IPS-20b (cell line): ENCODE measurements around the gene PPP2R2B.

ENCODE experiments used
- H3K27ac ChIP-seq: one replicate; pipeline ENCODE4 v1.5.1; 2013; ENCODE audit warnings: low read length
- H3K27me3 ChIP-seq: 2 replicates; pipeline ENCODE4 v1.6.1; 2013; ENCODE audit warnings: mild to moderate bottlenecking, low read length, inconsistent platforms; ENCODE audit not compliant: insufficient read depth
- H3K36me3 ChIP-seq: 2 replicates; pipeline ENCODE4 v1.6.1; 2013; ENCODE audit warnings: low read depth, mild to moderate bottlenecking, inconsistent platforms, low read length, moderate library complexity; ENCODE audit not compliant: insufficient read depth
- H3K4me1 ChIP-seq: 2 replicates; pipeline ENCODE4 v1.6.1; 2013; ENCODE audit warnings: mild to moderate bottlenecking, control low read depth, inconsistent platforms, low read length, moderate library complexity; ENCODE audit not compliant: insufficient read depth
- H3K4me3 ChIP-seq: 2 replicates; pipeline ENCODE4 v1.5.1; 2013; ENCODE audit warnings: mild to moderate bottlenecking, low read length, inconsistent platforms
- H3K9ac ChIP-seq: 2 replicates; pipeline ENCODE4 v1.6.1; 2013; ENCODE audit warnings: low read depth, mild to moderate bottlenecking, inconsistent platforms, low read length, moderate library complexity
- H3K9me3 ChIP-seq: 2 replicates; pipeline ENCODE4 v1.6.1; 2013; ENCODE audit warnings: mild to moderate bottlenecking, low read depth, low read length, inconsistent platforms; ENCODE audit not compliant: insufficient read depth

Gene PPP2R2B

DNA sequence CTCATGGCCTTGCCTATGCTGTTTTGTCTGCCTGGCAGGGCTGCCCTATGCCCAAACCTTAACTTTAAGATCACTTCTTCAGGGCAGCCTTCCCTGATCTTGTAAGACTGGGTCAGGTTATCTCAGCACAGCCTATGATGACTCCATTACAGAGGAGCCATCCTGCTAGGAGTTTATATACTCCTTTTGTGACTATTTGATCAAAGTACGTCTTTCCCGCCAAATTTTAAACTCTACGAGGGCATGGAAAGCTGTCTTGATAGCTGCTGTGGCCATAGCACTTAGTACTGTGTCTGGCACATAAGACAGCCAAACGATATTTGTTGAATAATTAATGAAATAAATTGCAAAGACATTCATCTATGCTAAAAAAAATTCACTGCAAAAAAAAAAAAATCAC is 60.6 kb downstream of the PPP2R2B start:
- peaks cover 39% of the 10 kb centered on the region for H3K4me1 ChIP-seq
- no peak overlapping the region for H3K27ac ChIP-seq
- no peaks in the 10 kb centered on the region for H3K9me3 ChIP-seq
- no peaks in the 10 kb centered on the region for H3K27me3 ChIP-seq
- H3K36me3 ChIP-seq: no peaks in the 10 kb centered on the region
- H3K9ac ChIP-seq: no peak overlapping the region
- no peak overlapping the region for H3K4me3 ChIP-seq

DNA sequence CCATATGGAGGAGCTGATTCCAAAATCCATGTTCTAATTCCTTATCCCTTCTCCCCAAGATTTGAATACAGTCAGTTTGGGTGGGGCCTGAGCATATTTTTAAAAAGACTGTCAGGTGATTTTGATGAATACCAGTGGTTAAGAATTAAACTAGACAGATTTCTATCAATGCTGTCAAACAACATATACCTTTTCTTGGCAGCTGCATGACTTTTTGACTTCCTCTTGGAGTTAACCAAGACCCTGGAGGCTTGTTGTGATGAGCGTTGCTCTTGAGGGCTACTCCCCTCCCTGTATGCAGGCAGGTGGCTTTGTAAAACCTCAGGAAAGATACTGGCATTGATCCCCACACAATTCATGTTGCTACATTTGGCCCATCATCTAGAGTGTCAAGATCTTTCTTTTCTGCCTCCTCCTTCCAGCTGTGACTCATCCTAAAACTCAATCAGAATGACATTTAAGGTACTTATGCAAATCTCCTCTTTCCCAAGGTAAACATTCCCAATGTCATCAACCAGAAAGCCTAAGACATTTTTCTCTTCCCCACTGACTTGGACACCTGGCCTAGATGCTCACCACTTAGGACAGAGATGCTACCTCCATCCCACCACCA is 61.7 kb downstream of the PPP2R2B start:
- Histone ChIP-seq H3K4me1 (peaks cover 39% of the 10 kb centered on the region), H3K27me3 (no peaks in the 10 kb centered on the region), H3K9me3 (no peaks in the 10 kb centered on the region), H3K36me3 (no peaks in the 10 kb centered on the region), H3K27ac (no peak overlapping the region), H3K9ac (no peak overlapping the region), H3K4me3 (peak overlapping the region; percentile 9; the same call in 1 of the 2 replicates)

DNA sequence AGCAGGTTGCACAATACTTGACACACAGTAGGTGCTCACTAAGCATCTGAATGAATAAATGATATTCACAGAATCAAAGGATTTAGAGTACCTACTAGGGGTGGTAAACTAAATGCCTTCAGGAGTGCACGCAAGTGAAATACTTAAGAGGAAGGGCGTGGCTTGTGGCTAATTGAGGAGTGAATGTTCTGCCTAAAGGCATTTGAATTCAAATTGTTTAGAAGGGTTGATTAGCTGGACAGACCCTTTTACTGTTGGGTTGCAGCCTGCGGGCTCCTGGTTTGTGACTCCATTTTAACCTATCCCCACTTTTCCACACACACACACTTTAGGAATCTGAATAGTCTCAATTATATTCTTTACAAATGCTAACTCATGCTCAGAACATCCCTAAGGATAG is 63.1 kb downstream of the PPP2R2B start:
- Histone ChIP-seq H3K4me1 (peaks cover 39% of the 10 kb centered on the region), H3K27me3 (no peaks in the 10 kb centered on the region), H3K4me3 (no peak overlapping the region), H3K27ac (no peak overlapping the region), H3K9ac (no peak overlapping the region), H3K9me3 (no peaks in the 10 kb centered on the region), H3K36me3 (no peaks in the 10 kb centered on the region)

DNA sequence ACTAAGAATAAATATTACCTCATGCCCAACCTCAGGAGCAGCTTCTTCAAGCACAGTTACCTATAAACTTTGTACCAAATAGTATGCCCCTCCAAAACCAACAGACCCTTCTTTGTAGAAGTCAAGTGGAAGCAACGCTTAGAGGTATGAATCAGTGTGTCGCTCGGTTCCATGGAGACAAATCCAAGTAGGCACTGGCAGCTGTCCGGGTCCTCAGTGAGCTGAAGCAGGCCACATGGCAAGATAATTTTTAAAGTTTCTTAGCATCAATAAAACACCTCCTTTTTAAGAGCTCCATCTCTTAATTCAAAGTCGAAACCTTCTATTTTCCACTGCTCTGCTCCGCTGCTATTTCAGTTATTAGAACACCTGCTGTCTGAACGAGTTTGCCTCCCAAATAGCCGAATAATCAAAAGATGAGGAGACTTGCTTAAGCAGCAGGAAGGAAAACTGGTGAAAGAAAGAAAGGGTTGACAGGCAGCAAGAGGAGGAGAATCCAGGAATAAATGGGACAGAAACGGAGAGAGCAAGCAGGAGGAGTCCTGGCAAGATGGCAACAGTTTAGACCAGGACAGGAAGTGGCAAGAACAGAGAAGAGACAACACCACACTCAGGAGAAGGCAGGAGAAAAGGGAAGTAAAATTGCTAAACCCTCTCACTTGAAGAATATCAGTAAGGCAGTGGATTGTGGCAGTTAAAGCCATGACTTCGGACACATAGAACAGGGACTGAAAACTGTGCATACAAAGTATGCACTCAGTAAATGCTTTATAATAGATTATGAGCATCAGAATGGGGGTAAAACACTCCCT is 65.0 kb downstream of the PPP2R2B start:
- no peaks in the 10 kb centered on the region for H3K36me3 ChIP-seq
- H3K4me1 ChIP-seq: peaks cover 31% of the 10 kb centered on the region
- H3K27ac ChIP-seq: no peak overlapping the region
- no peak overlapping the region for H3K4me3 ChIP-seq
- no peaks in the 10 kb centered on the region for H3K27me3 ChIP-seq
- H3K9ac ChIP-seq: no peak overlapping the region
- H3K9me3 ChIP-seq: no peaks in the 10 kb centered on the region

DNA sequence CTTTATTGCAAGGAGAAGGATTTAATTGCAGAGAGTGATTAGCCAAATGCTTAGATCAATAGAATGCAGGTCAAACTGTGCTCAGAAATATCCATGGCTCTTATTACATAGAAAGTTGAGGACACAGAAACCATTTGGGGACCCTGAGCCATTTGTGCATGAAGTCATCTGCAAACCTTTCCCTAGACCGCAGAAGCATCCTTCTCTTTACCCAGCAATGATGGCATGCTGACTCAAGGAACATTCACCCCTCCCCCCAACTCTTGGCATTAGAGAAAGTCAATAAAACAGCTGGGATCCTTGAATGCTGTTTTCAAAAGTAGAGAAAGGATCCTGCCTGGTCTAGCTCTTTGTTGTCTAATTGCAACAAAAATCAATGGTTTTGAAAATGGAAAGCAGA is 73.5 kb downstream of the PPP2R2B start:
- H3K27me3 ChIP-seq: no peaks in the 10 kb centered on the region
- H3K36me3 ChIP-seq: no peaks in the 10 kb centered on the region
- peaks cover 26% of the 10 kb centered on the region for H3K4me1 ChIP-seq
- H3K27ac ChIP-seq: no peak overlapping the region
- no peak overlapping the region for H3K9ac ChIP-seq
- no peaks in the 10 kb centered on the region for H3K9me3 ChIP-seq
- no peak overlapping the region for H3K4me3 ChIP-seq

DNA sequence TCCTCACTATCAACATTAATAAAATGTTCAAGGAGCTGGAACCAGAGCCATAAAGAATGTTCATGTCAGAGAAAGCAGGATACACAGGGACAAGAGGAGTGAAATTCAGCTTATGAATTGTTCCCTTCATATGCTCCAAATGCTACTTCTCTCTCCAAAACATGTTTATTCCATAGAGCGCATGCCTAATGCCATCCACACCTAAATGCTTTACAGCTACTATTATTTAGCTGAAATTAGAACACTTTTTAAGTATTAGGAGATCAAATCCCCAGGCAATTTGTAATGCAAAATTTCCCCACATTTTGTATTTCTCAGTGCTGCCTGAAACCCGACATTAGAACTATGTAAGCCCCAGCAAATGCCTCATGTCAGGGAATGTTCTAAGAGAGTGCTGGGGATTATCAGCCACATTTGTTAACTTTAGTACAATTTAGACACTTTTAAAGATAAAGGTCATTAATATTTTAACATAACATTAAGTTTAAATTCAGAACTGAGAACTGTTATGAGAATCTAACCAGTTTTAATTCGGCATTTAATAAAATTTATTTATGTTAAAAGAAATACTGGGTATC is 75.5 kb downstream of the PPP2R2B start:
- H3K36me3 ChIP-seq: no peaks in the 10 kb centered on the region
- H3K9ac ChIP-seq: no peak overlapping the region
- H3K4me3 ChIP-seq: no peak overlapping the region
- peaks cover 43% of the 10 kb centered on the region for H3K4me1 ChIP-seq
- H3K27me3 ChIP-seq: 0 out of 2 replicates have a peak, but pooled peaks cover 3% of the 10 kb centered on the region
- no peaks in the 10 kb centered on the region for H3K9me3 ChIP-seq
- H3K27ac ChIP-seq: no peak overlapping the region

DNA sequence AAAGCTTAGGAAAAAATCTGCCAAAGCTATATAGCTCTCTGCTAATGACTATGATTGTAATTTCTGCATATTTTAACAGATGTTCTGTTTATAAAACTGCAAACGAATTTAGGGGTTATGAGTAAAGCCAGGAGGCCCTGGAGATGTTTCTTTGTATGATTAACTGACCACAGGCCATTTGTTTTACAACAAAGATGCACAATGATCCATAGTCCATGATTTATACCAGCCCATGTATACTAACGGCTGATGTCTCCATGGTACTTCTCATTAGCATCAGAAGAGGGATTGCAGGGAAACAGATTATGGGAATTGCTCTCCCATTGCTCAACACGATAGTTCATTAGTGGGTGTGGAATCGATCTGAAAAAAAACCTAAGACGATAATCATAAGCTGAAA is 78.9 kb downstream of the PPP2R2B start:
- Histone ChIP-seq H3K4me3 (no peak overlapping the region), H3K4me1 (peaks cover 48% of the 10 kb centered on the region; the same call in 1 of the 2 replicates), H3K36me3 (no peaks in the 10 kb centered on the region), H3K27me3 (0 out of 2 replicates have a peak, but pooled peaks cover 3% of the 10 kb centered on the region), H3K9me3 (no peaks in the 10 kb centered on the region), H3K27ac (no peak overlapping the region), H3K9ac (no peak overlapping the region)

DNA sequence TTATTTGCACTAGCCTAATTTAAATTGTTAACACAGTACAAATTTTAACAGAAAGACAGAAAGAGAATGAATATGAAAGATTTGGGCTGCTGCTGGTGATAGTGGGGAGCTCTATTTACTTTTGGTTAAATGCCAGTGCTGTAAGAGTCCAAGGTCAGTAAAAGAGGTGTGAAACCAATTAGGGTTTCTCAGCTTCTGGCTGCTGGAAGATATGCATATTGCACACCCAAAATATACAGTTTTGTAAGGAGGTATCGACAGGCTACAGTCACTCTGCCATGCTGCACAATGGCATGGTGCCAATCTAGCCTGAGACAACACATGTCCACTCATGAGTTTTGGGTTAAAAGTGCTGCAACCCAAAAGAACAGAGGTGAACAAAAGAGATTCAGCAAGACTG is 79.3 kb downstream of the PPP2R2B start:
- no peak overlapping the region for H3K4me3 ChIP-seq
- H3K9ac ChIP-seq: no peak overlapping the region
- 0 out of 2 replicates have a peak, but pooled peaks cover 3% of the 10 kb centered on the region for H3K27me3 ChIP-seq
- peaks cover 47% of the 10 kb centered on the region; the same call in 1 of the 2 replicates for H3K4me1 ChIP-seq
- no peaks in the 10 kb centered on the region for H3K36me3 ChIP-seq
- H3K9me3 ChIP-seq: no peaks in the 10 kb centered on the region
- H3K27ac ChIP-seq: no peak overlapping the region

DNA sequence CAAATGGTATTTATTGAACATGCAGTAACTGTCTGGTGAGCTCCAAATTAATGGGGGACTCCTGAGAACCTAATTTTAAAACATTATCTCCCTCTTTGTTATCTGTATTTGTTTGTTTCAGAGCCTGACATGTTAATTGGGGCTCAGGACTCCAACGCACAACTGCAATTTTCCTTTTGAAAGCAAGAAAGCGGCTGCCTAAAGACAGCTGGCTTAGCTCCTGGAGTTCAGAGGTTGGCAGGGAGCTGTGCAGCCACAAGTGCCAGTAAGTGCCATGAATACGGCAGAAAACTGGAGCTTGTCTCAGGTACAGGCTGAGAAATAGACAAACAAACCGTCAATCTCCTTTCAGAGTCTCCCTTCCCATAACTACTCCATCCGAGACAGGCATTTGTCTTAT is 80.9 kb downstream of the PPP2R2B start:
- no peaks in the 10 kb centered on the region for H3K9me3 ChIP-seq
- H3K27ac ChIP-seq: no peak overlapping the region
- H3K4me3 ChIP-seq: no peak overlapping the region
- H3K4me1 ChIP-seq: peaks cover 42% of the 10 kb centered on the region; the same call in 1 of the 2 replicates
- H3K36me3 ChIP-seq: no peaks in the 10 kb centered on the region
- H3K9ac ChIP-seq: no peak overlapping the region
- 0 out of 2 replicates have a peak, but pooled peaks cover 3% of the 10 kb centered on the region for H3K27me3 ChIP-seq

DNA sequence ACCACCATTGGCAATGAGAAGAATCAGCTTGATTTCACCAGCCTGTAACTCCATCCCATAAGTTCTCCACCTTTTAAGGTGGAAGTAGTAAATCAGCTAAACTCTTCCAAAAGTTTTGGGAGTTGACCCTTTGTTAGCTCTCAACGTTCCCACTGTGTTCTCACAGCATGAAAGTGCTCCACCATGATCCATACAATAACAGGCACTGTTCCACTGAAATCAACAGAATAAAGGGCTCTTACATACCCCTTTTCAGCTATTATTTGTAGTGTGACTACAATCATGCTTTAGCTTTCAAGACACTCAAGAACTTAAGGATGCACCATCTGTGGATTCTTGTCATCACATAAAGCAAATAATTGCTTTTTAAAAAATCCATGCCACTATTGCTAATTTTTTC is 81.6 kb downstream of the PPP2R2B start:
- no peak overlapping the region for H3K9ac ChIP-seq
- H3K36me3 ChIP-seq: no peaks in the 10 kb centered on the region
- H3K9me3 ChIP-seq: no peaks in the 10 kb centered on the region
- H3K27me3 ChIP-seq: 0 out of 2 replicates have a peak, but pooled peaks cover 3% of the 10 kb centered on the region
- peaks cover 39% of the 10 kb centered on the region; the same call in 1 of the 2 replicates for H3K4me1 ChIP-seq
- H3K27ac ChIP-seq: no peak overlapping the region
- peak overlapping the region; percentile 16; the same call in 1 of the 2 replicates for H3K4me3 ChIP-seq

DNA sequence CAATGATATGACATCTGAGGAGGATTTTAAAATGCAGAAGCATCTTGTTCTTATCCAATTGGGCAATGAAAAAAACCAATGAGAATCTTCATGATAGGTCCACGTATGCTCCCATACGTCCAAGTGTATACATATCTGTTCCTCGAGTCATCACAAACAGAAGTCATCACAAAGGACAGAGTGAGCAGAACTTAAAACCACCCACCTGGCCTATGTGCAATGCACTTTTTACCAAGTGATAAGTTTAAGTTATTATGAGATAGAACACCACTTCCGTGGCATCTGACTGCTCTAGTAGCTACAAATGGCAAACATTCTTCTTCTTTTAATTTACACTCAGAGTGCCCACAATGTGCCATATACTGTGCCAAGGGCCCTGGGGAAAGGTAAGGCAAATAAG is 82.4 kb downstream of the PPP2R2B start:
- Histone ChIP-seq H3K9ac (no peak overlapping the region), H3K27me3 (0 out of 2 replicates have a peak, but pooled peaks cover 3% of the 10 kb centered on the region), H3K4me1 (peaks cover 44% of the 10 kb centered on the region; the same call in 1 of the 2 replicates), H3K9me3 (no peaks in the 10 kb centered on the region), H3K4me3 (no peak overlapping the region), H3K36me3 (no peaks in the 10 kb centered on the region), H3K27ac (no peak overlapping the region)
